Endothelial cell of umbilical vein (primary cell): ENCODE measurements around the gene UNC5A. TPM values are rescaled to one million over a fixed set of nuclear protein-coding genes. Genes with fewer than 3 reads are reported as not detected.

ENCODE experiments used
- BruUV-seq: library from RNA; stranded (reverse); fragments of 400-500 nt; replicated peaks from 2 replicates; lab custom pipeline; 2021; lab: Mats Ljungman, UMichigan
- CTCF ChIA-PET: fragments of 300-600, 350-600 bp; sonication (Branson Sonifier 250); formaldehyde crosslinking; loops from one replicate; lab custom pipeline; 2021; ENCODE audit warnings: antibody characterized with exemption, inconsistent platforms; lab: Charles Lee
- POLR2A ChIA-PET: fragments of 300-600, 350-600 bp; sonication (Branson Sonifier 250); formaldehyde crosslinking; loops from one replicate; lab custom pipeline; 2021; ENCODE audit warnings: antibody characterized with exemption, inconsistent platforms; lab: Charles Lee
- DNase-seq: peaks from one replicate; pipeline ENCODE4 v3.0.0-alpha.2; 2011; ENCODE audit warnings: low read depth, low spot score
- FAIRE-seq: peaks from 2 replicates; lab custom pipeline; 2011; peaks lifted over from hg19 to GRCh38; lab: Jason Lieb, UNC
- H2AFZ ChIP-seq: 2 replicates; pipeline ENCODE4 v1.6.0; 2012; ENCODE audit warnings: low read depth, low read length, control low read depth, inconsistent platforms
- H3K27ac ChIP-seq: 2 replicates; pipeline ENCODE4 v1.5.1; 2011; ENCODE audit warnings: low read depth, mild to moderate bottlenecking, control low read depth, low read length, moderate library complexity; ENCODE audit not compliant: insufficient read depth
- H3K27me3 ChIP-seq, 2 experiments: 2 replicates each; pipeline versions ENCODE4 v1.6.0 to v1.6.1; 2011; ENCODE audit warnings: low read length in 2 of 2, mixed read lengths in 1 of 2; ENCODE audit not compliant: control insufficient read depth in 2 of 2, insufficient read depth in 2 of 2
- H3K36me3 ChIP-seq, 2 experiments: 2 replicates in 1 of 2; 3 replicates in 1 of 2; pipeline ENCODE4 v1.5.1; 2011; ENCODE audit warnings: low read length in 2 of 2, mild to moderate bottlenecking in 1 of 2, moderate library complexity in 1 of 2; ENCODE audit not compliant: control insufficient read depth in 2 of 2, insufficient read depth in 2 of 2; ENCODE audit errors: extremely low read depth in 1 of 2
- H3K4me1 ChIP-seq: 3 replicates; pipeline ENCODE4 v1.5.1; 2011; ENCODE audit warnings: mild to moderate bottlenecking, low read length; ENCODE audit not compliant: control insufficient read depth, insufficient read depth; ENCODE audit errors: extremely low read depth
- H3K4me2 ChIP-seq: 2 replicates; pipeline ENCODE4 v1.6.1; 2011; ENCODE audit warnings: low read length, control low read depth, mixed read lengths; ENCODE audit not compliant: insufficient read depth
- H3K4me3 ChIP-seq, 3 experiments: fragments of 200-600 bp in 1 of 3; sonication (generic), shearing (Covaris generic) in 1 of 3; replicated peaks in 1 of 3; 2 replicates each; pipeline ENCODE4 v1.5.1; 2011 to 2016; ENCODE audit warnings: control low read depth in 3 of 3, low read length in 3 of 3, mild to moderate bottlenecking in 2 of 3, inconsistent platforms in 1 of 3, low read depth in 1 of 3, moderate library complexity in 1 of 3; ENCODE audit not compliant: insufficient read depth in 1 of 3
- H3K79me2 ChIP-seq: 2 replicates; pipeline ENCODE4 v1.6.0; 2012; ENCODE audit warnings: low read length, inconsistent platforms; ENCODE audit not compliant: control insufficient read depth, insufficient read depth
- H3K9ac ChIP-seq: replicated peaks from 2 replicates; pipeline ENCODE3; 2011; ENCODE audit warnings: low read length, control low read depth; ENCODE audit not compliant: insufficient read depth; ENCODE audit errors: extremely low read depth
- H3K9me1 ChIP-seq: replicated peaks from 3 replicates; pipeline ENCODE4 v1.6.0; 2011; ENCODE audit warnings: mild to moderate bottlenecking, low read length; ENCODE audit not compliant: control insufficient read depth, insufficient read depth; ENCODE audit errors: extremely low read depth
- H3K9me3 ChIP-seq: replicated peaks from 2 replicates; pipeline ENCODE4 v1.5.1; 2012; ENCODE audit warnings: low read length, inconsistent platforms; ENCODE audit not compliant: control insufficient read depth, insufficient read depth
- H4K20me1 ChIP-seq: replicated peaks from 2 replicates; pipeline ENCODE3; 2011; ENCODE audit warnings: mild to moderate bottlenecking, low read length; ENCODE audit not compliant: control insufficient read depth, insufficient read depth; ENCODE audit errors: extremely low read depth
- EZH2 ChIP-seq: IDR thresholded peaks from 2 replicates; pipeline ENCODE4 v1.6.1; 2012; ENCODE audit warnings: borderline replicate concordance, low read depth, mild to moderate bottlenecking, moderate library complexity, low read length, inconsistent platforms; ENCODE audit not compliant: severe bottlenecking
- FOS ChIP-seq: IDR thresholded peaks from 2 replicates; pipeline ENCODE4 v1.6.1; 2011; ENCODE audit warnings: mild to moderate bottlenecking, low read length, moderate library complexity, borderline replicate concordance; ENCODE audit not compliant: insufficient read depth
- GATA2 ChIP-seq: IDR thresholded peaks from 2 replicates; pipeline ENCODE4 v1.7.0; 2011; ENCODE audit warnings: low read depth, mild to moderate bottlenecking, moderate library complexity, mixed read lengths, low read length; ENCODE audit not compliant: insufficient read length, insufficient read depth
- JUN ChIP-seq: IDR thresholded peaks from 2 replicates; pipeline ENCODE4 v1.6.1; 2011; ENCODE audit warnings: borderline replicate concordance, low read depth; ENCODE audit not compliant: insufficient read length, insufficient read depth
- MYC ChIP-seq: IDR thresholded peaks from one replicate; pipeline ENCODE4 v1.6.1; 2011; ENCODE audit warnings: mild to moderate bottlenecking, low read depth, low read length
- POLR2A ChIP-seq: IDR thresholded peaks from 2 replicates; pipeline ENCODE4 v1.6.1; 2012; ENCODE audit warnings: low read depth, mild to moderate bottlenecking, control low read depth, low read length
- POLR2AphosphoS5 ChIP-seq: IDR thresholded peaks from 2 replicates; pipeline ENCODE4 v1.6.1; 2012; ENCODE audit warnings: low read depth, mild to moderate bottlenecking, control low read depth, low read length, moderate library complexity; ENCODE audit not compliant: insufficient read depth
- dilution Hi-C: fragments of 300-500 bp; cut with MboI; formaldehyde crosslinking; loops from one replicate; pipeline ENCODE4 v1.15.0; 2019; ENCODE audit warnings: low sequenced_read_pairs; ENCODE audit not compliant: extremely low pct_ligation_motif_present
- intact Hi-C: fragments of 100-400 bp; cut with micrococcal nuclease; formaldehyde crosslinking; loops from one replicate; pipeline ENCODE4 v1.10.0; 2022
- polyA plus RNA-seq, 4 experiments: library from polyadenylated mRNA; depleted of rRNA in 3 of 4; stranded (reverse) in 3 of 4; unstranded in 1 of 4; fragments of >200 nt; gene quantifications; 2 replicates each; pipeline versions ENCODE4 v1.2.1 to v1.2.3, GENCODE V29; 2011 to 2012; ENCODE audit warnings: missing spikeins in 1 of 4
- total RNA-seq: library from RNA; stranded (reverse); gene quantifications from 2 replicates; pipeline ENCODE4 v1.2.3, GENCODE V29; 2021
- TF ChIP-seq, protein P1 (sequence below), 2 donors: IDR thresholded peaks; 1 replicate in 1 of 2; 2 replicates in 1 of 2; pipeline ENCODE4 v1.5.1; 2011; ENCODE audit warnings: low read length in 2 of 2, mild to moderate bottlenecking in 2 of 2, moderate library complexity in 2 of 2, control low read depth in 1 of 2, inconsistent platforms in 1 of 2, low read depth in 1 of 2; ENCODE audit not compliant: insufficient read depth in 1 of 2; ENCODE audit errors: extremely low read depth in 1 of 2
- TF ChIP-seq, protein P2 (sequence below): IDR thresholded peaks from 2 replicates; pipeline ENCODE4 v1.6.1; 2011; ENCODE audit not compliant: insufficient read depth, insufficient read length

The UNC5A gene
- total and polyA plus RNA-seq, 2 donors (not counting 3 experiments of a cell fraction or from before 2014, with no cell fraction given) = 0.08 to 0.22 TPM

DNA sequence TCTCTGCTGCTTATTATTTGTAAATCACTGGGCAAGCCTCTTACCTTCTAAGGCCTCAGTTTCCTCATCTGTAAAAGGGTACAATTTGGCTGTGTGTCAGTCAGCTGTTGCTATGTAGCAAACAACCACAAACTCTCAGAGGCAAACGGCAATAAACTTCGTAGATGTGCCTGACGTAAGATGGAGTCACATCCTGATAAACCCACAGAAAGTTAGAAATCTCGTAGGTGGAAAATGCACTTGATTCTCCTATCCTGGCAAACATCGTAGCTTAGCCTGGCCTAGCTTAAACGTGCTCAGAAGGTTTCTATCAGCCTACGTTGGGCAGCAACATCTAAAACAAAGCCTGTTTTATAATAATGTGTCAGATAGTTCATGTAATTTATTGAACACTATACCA lies 35.0 kb upstream of the UNC5A start:
- no TSS peak for BruUV-seq
- TF ChIP-seq EZH2 (no peak), JUN (no peak), POLR2A (no peak), FOS (no peak), POLR2AphosphoS5 (no peak), GATA2 (no peak), MYC (no peak)
- TF ChIP-seq, protein P1, sequence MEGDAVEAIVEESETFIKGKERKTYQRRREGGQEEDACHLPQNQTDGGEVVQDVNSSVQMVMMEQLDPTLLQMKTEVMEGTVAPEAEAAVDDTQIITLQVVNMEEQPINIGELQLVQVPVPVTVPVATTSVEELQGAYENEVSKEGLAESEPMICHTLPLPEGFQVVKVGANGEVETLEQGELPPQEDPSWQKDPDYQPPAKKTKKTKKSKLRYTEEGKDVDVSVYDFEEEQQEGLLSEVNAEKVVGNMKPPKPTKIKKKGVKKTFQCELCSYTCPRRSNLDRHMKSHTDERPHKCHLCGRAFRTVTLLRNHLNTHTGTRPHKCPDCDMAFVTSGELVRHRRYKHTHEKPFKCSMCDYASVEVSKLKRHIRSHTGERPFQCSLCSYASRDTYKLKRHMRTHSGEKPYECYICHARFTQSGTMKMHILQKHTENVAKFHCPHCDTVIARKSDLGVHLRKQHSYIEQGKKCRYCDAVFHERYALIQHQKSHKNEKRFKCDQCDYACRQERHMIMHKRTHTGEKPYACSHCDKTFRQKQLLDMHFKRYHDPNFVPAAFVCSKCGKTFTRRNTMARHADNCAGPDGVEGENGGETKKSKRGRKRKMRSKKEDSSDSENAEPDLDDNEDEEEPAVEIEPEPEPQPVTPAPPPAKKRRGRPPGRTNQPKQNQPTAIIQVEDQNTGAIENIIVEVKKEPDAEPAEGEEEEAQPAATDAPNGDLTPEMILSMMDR (IDR thresholded peaks at IDR 0.05; ENCODE audit: extremely low read depth in 1 of 2, insufficient read depth in 1 of 2, low read depth in 1 of 2, low read length in 2 of 2) = no peak
- TF ChIP-seq, protein P2, sequence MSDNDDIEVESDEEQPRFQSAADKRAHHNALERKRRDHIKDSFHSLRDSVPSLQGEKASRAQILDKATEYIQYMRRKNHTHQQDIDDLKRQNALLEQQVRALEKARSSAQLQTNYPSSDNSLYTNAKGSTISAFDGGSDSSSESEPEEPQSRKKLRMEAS = no peak
- CTCF ChIA-PET = interaction anchor here (1.3 to 1.4 kb wide), 2 partner anchors 8 to 114 kb away, joined by 3 read pairs; no protein-coding TSS in a partner anchor
- no peaks in the 10 kb centered on the region for H4K20me1 ChIP-seq
- H2AFZ ChIP-seq = no peak overlapping the region
- H3K79me2 ChIP-seq = no peaks in the 10 kb centered on the region
- no peak overlapping the region for H3K27ac ChIP-seq
- H3K9me3 ChIP-seq = no peaks in the 10 kb centered on the region
- intact Hi-C loops = no loop called here
- peaks cover 0 to 2% of the 10 kb centered on the region in 2 experiments for H3K27me3 ChIP-seq
- no peaks in the 10 kb centered on the region for H3K4me1 ChIP-seq
- POLR2A ChIA-PET = no interaction called here
- no peaks in the 10 kb centered on the region for H3K36me3 ChIP-seq
- H3K4me3 ChIP-seq = no peak overlapping the region
- dilution Hi-C loops = no loop called here
- no peak overlapping the region for H3K9ac ChIP-seq
- H3K9me1 ChIP-seq = no peaks in the 10 kb centered on the region
- H3K4me2 ChIP-seq = no peak overlapping the region
- DNase-seq = no peak
- FAIRE-seq = no peak
